HG02759 (cell line): ENCODE results near the gene PRAMEF15.
"Not testable (repeated sequence)": the region's sequence is repeated elsewhere in the genome, so short reads cannot be mapped to it uniquely, and the experiment has no call there.

Source experiments
- ATAC-seq: cut with Tn5 transposase; IDR thresholded peaks from one replicate; pipeline ENCODE4 v1.9.1; 2021; ENCODE audit warnings: mild to moderate bottlenecking, moderate library complexity; ENCODE audit not compliant: unreplicated experiment

Gene PRAMEF15

DNA sequence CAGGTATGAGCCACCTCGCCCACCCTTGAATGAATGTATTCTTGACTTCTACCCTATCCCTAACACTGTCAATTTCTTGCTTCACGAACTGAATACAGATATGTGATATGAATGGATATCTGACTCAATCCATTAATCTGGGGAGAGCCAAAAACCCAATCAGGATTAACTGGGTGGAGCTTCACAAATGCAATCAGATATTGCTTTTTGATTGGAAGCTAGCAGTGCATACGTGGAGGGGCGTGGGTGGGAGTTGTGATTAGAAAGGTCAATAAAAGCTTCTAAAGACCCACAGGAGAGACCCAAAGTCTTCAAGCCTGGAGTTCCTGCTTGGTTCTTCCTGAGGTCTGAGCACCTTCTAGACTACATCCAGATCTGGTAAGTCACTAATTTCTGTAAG, at the start of gene PRAMEF15:
PRAMEF15 (plus strand) TSS at position 301 of the 400 bp plus-strand sequence. CDS start 2,827 bp downstream, outside the sequence.
- not testable (repeated sequence) for ATAC-seq

DNA sequence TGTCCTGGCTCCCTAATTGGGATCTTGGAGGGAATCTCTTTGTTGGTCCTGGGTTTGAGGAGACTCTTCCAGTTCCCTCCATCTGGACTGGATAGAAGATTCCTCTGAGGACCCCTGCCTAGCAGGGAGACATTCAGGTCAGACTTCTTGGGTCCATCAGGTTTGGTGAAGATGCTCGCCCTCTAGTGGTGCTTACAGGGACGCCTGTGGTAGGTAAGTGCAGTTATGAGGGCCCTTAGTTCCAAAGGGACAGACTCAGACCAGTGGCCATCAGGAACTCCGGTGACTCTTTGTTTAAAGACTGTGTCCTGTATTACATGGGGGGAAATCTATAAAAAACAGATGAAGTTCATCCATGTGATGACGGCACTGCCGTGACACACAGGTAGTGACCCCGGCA, 38.4 kb upstream of the PRAMEF15 start:
- not testable (repeated sequence) for ATAC-seq

DNA sequence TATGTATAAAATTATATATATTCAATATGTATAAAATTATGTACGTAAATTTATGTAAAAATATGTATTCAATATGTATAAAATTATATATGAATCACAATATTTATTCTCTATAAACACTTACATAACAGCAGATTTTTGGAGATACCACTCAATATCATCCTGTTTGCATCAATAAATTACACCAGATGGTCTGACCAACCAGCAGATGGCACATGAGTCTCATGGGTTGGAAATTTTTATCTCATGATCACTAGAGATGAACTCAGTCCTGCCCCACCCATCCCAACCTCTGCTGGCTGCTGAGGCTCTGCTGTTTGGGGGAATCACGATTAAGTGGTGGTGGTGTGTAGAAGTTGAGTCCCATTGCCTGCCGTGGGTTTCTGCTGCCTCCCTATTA, 35.8 kb upstream of the PRAMEF15 start:
- not testable (repeated sequence) for ATAC-seq

DNA sequence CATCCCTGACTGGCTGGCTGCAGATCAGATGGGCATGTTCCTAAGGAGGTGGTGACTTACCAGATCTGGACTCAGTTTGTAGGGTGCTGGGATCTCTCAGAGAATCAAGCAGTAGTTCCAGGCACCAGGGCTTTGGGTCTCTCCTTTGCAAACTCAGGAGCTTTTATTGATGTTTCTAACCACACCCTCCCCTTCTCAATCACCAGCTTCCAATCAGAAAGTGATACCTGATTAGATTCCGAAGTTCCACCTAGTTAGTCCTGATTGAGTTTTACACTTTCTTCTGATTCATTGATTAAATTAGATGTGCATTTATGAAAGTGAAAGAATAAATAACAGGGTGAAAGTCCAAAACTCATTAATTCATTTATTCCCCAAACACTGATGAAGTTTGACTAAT, 30.3 kb upstream of the PRAMEF15 start, which contains the start of gene PRAMEF8:
PRAMEF8 (minus strand) TSS at position 101 of the 400 bp plus-strand sequence. CDS start 1,046 bp downstream, outside the sequence.
- not testable (repeated sequence) for ATAC-seq

DNA sequence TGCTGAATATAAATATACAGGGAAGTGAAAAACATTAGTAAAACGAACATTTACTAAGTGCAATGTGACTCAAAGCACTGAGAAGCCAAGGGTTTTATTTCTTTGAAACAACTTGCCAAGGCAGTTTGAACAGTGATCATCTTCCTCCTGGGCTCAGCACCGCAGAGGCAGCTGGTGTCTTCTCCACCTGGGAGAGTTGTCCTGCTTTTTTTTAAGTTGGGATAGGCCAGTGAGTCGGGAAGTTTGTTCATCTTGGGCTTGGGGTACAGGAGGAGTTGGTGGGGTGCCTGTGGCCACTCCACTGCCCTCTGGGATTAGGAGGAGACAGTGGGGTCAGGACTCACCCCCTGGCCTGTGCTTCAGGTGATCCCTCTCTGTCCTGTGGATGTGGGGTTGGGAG, 26.4 kb upstream of the PRAMEF15 start:
- not testable (repeated sequence) for ATAC-seq

DNA sequence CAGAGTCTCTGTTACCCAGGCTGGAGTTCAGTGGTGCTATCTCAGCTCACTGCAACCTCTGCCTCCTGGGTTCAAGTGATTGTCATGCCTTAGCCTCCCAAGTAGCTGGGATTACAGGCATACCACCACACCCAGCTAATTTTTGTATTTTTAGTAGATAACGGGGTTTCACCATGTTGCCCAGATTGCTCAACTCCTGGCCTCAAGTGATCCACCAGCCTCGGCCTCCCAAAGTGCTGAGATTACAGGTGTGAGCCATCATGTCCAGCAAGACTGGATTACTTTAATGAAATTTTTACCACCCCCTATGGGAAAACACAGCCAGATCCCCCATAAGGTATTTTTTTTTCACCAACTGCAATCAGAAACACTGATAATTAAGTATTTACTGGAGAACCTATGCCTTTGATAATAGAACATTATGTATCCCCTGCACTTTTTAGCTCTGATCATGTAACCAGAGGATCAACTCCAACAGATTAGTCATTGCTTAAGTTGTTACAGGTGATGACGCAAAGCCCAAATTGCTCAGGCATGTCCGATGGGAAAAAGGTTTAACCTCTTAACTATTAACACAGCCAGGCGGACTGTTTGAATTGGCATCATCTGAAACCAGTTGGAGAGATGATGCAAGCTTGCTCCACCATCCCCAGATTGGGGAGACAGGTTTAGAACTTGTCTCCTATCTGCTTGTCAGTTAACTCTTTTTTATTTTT, 18.0 kb upstream of the PRAMEF15 start:
- not testable (repeated sequence) for ATAC-seq

DNA sequence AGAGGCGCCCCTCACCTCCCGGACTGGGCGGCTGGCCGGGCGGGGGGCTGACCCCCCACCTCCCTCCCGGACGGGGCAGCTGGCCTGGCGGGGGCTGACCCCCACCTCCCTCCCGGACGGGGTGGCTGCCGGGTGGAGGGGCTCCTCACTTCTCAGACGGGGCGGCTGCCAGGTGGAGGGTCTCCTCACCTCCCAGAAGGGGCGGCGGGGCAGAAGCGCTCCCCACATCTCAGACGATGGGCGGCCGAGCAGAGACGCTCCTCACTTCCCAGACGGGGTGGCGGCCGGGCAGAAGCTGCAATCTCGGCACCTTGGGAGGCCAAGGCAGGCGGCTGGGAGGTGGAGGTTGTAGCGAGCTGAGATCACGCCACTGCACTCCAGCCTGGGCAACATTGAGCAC, 16.7 kb upstream of the PRAMEF15 start:
- ATAC-seq = not testable (repeated sequence)

DNA sequence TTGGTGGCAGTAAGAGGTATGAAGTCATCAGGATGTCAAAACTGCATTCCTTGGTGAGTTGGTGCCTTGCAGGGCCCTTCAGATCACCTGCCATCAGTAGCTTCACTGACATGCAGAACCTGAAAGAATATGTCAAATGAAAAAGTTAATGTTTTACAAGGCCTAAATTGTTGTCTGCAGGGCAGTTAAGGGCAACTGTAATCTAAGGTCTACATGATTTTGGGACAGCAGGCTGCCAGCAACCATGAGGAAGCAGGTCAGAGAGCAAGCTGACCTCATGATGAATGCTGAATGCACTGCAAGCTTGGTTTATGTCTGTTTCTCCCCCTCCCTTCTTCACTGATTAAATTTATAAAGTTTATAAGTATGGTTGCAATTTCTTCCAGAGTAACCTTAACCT, 13.2 kb upstream of the PRAMEF15 start:
- ATAC-seq = not testable (repeated sequence)

DNA sequence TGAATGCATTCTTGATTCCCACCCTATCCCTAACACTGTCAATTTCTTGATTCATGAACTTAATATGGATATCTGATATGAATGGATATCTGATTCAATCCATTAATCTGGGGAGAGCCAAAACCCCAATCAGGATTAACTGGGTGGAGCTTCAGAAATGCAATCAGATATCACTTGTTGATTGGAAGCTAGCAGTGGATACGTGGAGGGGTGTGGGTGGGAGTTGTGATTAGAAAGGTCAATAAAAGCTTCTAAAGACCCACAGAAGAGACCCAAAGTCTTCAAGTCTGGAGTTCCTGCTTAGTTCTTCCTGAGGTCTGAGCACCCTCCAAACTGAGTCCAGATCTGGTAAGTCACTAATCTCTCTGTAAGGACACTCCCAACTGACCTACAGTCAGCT, 12.1 kb upstream of the PRAMEF15 start, which contains the start of gene PRAMEF33:
PRAMEF33 (plus strand) TSS at position 301 of the 400 bp plus-strand sequence. CDS start 2,416 bp downstream, outside the sequence.
- not testable (repeated sequence) for ATAC-seq

DNA sequence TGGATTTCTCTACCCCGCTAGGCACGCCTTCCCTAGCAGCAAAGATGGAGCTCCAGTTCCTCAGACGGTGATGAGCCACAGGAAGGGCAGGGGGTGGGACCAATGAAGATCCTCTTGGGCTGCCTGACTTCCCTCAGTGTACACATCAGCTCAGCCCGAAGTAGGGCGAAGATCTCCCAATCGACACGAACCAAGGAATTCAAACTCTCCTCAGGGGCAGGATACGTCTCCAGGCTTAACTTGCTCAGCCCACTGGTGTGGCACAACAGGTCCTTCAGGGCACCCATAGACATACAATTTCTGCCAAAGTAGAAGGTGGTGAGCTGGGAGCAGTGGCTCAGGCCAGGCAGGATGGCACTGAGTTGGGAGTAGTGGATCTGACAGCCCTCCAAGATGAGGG, 27.1 kb downstream of the PRAMEF15 start:
- not testable (repeated sequence) for ATAC-seq

DNA sequence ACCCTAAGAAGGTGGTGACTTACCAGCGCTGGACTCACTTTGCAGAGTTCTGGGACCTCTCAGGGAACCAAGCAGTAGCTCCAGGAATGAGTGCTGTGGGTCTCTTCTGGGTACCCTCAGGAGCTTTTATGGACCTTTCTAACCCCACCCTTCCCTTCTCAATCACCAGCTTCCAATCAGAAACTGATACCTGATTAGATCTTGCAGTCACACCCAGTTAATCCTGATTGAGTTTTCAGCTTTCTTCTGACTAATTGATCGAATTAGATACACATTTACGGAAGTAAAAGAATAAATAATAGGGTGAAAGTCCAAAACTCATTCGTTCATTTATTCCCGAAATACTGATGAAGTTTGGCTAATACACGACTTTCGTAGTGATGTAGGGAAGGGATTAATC, 31.7 kb downstream of the PRAMEF15 start, which contains the start of gene PRAMEF14:
PRAMEF14 (minus strand) TSS at position 101 of the 400 bp plus-strand sequence. CDS start 1,820 bp downstream, outside the sequence.
- not testable (repeated sequence) for ATAC-seq

DNA sequence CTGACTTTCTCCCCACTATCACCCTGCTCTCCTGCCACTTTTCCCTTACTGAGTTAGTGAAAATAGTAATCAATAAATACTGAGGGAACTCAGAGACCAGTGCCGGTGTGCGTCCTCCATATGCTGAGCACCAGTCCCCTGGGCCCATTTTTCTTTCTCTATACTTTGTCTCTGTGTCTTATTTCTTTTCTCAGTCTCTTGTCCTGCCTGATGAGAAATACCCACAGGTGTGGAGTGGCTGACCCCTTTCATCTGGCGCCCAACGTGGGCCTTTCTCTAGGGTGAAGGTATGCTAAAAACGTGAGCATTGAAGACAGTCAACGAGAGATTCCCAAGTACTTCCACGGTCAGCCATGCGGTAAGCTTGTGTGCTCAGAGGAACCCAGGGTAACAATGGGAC, 38.1 kb downstream of the PRAMEF15 start:
- ATAC-seq = not testable (repeated sequence)

DNA sequence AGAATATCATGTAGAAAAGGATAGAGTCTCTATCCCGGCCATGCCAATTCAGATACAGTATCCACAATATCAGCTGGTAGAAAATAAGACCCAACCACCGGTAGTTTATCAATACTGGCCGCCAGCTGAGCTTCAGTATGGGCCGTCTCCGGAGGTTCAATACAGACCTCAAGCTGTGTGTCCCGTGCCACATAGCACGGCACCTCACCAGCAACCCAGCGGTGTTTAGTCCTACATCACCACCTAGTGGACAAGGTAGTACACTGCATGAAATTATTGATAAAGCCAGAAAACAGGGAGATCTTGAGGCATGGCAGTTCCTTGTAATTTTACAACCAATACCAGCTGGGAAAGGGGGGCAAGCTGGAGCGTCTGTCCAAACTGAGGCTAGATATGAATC, 39.1 kb downstream of the PRAMEF15 start:
- ATAC-seq = not testable (repeated sequence)

DNA sequence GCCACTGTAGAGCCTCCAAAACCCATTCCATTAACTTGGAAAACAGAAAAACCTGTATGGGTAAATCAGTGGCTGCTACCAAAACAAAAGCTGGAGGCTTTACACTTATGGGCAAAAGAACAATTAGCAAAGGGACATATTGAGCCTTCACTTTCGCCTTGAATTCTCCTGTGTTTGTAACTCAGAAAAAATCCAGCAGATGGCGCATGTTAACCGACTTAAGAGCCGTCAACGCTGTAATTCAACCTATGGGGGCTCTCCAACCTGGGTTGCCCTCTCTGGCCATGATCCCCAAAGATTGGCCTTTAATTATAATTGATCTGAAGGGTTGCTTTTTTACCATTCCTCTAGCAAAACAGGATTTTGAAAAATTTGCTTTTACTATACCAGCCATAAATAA, 41.4 kb downstream of the PRAMEF15 start:
- ATAC-seq = not testable (repeated sequence)

DNA sequence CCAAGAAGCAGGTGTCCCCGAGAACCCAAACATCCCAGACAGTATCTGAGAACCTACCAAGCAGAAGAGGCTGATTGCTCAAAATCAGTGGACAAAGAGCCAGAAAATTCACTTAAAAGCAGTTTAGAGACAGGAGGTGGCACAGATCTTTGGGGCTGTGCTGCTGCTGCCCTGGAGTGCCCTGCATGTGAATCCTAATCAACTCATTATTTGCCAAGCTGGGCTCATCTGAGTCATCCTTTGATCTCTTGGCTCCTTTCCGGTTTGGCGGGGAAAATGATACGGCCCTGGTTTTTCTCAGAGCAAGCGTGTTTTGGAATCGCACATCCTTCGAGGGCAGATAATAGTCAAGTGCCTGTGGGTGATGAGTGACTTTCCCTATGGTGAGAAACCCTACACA, 47.0 kb downstream of the PRAMEF15 start:
- ATAC-seq = not testable (repeated sequence)

DNA sequence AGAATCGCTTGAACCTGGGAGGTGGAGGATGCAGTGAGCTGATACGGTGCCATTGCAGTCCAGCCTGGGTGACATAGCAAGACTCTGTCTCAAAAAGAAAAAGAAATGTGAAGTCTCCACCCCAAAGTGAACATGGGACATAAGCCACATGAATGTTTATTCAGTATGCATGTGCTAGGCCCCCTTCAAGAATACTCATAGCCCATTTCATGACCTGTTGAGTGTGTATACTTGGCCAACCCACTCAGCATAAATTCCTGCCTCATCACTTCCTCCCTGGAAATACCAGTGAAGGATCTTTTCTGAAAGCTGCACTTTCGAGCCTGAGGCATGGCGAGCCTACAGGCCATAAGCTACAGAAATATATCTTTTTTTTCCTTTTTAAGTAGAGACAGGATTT, 49.5 kb downstream of the PRAMEF15 start:
- ATAC-seq = not testable (repeated sequence)

DNA sequence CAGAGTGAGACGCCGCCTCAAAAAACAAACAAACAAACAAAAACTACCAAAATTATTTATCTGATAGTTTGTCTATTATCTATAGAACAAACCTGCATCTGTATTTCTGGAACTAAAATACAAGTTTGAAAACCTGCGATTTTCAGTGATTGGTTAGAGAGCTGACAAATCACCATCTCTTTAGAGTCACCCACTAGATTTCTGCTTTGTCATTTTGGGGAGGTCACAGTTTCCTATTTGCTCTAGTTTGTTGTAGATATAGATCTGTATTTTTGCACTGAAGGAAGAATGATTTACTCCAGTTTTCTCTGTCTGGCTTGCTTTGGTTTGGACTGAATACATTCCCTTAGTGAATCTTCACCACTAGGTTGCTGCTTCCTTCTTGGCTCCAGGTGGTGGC, 51.2 kb downstream of the PRAMEF15 start:
- not testable (repeated sequence) for ATAC-seq

DNA sequence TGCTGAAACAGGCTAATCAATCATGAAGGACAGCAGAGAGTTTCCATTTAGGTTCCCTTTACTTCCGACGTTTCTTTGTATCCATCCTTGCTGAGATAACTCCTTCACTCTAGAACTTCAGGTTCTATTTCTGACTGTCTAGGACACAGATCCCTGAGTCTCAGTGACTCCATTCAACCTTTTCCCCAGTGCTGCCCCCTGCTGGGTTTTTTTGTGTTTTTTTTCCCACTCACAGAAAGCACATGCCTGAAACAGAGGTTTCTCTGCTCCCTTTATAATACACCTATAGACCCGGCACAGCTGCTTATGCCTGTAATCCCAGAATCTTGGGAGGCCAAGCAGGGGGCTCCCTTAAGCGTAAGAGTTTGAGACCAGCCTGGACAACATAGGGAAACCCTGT, 53.2 kb downstream of the PRAMEF15 start:
- not testable (repeated sequence) for ATAC-seq
